MG63 (cell line): ENCODE data around the gene UCHL5. TPM values are rescaled to one million over a fixed set of nuclear protein-coding genes. Genes with fewer than 3 reads are reported as not detected.
"Not testable (repeated sequence)": the region's sequence is repeated elsewhere in the genome, so short reads cannot be mapped to it uniquely, and the experiment has no call there.

Experiments used
- DNase-seq: peaks from one replicate; pipeline ENCODE4 v3.0.0-alpha.2; 2020
- H3K27me3 ChIP-seq: fragments of 250-450 bp; sonication (Bioruptor Pico); 2 replicates; pipeline ENCODE4 v1.5.1; 2020; ENCODE audit warnings: mild to moderate bottlenecking, moderate library complexity
- H3K36me3 ChIP-seq: fragments of 250-450 bp; sonication (Bioruptor Pico); 2 replicates; pipeline ENCODE4 v1.5.1; 2020; ENCODE audit warnings: mild to moderate bottlenecking, moderate library complexity
- H3K4me3 ChIP-seq: fragments of 250-450 bp; sonication (Bioruptor Pico); 2 replicates; pipeline ENCODE4 v1.5.1; 2020; ENCODE audit warnings: mild to moderate bottlenecking, moderate library complexity
- H3K9me3 ChIP-seq: fragments of 250-450 bp; sonication (Bioruptor Pico); 2 replicates; pipeline ENCODE4 v1.5.1; 2020; ENCODE audit warnings: mild to moderate bottlenecking, moderate library complexity
- total RNA-seq: library from RNA; depleted of rRNA; stranded (reverse); fragments of >200 nt; shearing (Covaris generic); gene quantifications from 2 replicates; pipeline ENCODE4 v1.2.3, GENCODE V29; 2014; ENCODE audit warnings: low replicate concordance

Gene UCHL5
- total RNA-seq, 1 experiment from 2014 or later = 70.5 TPM

- H3K36me3 ChIP-seq = peaks cover 26% of the 10 kb centered on the region
- no peaks in the 10 kb centered on the region for H3K27me3 ChIP-seq
- H3K4me3 ChIP-seq = no peak overlapping the region
- DNase-seq = no peak
- H3K9me3 ChIP-seq = no peaks in the 10 kb centered on the region
Observed at GRCh38 chr1:193033610-193034009, 25.6 kb downstream of the UCHL5 start.

- peaks cover 34% of the 10 kb centered on the region for H3K36me3 ChIP-seq
- H3K4me3 ChIP-seq, DNase-seq, H3K27me3 ChIP-seq, H3K9me3 ChIP-seq: not testable (repeated sequence)
Observed at GRCh38 chr1:193032643-193033427, 26.3 kb downstream of the UCHL5 start.

- no peak for DNase-seq
- Histone ChIP-seq H3K27me3 (no peaks in the 10 kb centered on the region), H3K4me3 (no peak overlapping the region), H3K9me3 (no peaks in the 10 kb centered on the region), H3K36me3 (peaks cover 38% of the 10 kb centered on the region)
Observed at GRCh38 chr1:193031431-193031830, 27.7 kb downstream of the UCHL5 start.

GRCh38 chr1:193030280-193030679 is 28.9 kb downstream of the UCHL5 start:
- H3K27me3 ChIP-seq = no peaks in the 10 kb centered on the region
- no peak for DNase-seq
- no peaks in the 10 kb centered on the region for H3K9me3 ChIP-seq
- peaks cover 38% of the 10 kb centered on the region for H3K36me3 ChIP-seq
- H3K4me3 ChIP-seq = no peak overlapping the region

- Histone ChIP-seq H3K36me3 (peaks cover 43% of the 10 kb centered on the region), H3K27me3 (no peaks in the 10 kb centered on the region), H3K9me3 (no peaks in the 10 kb centered on the region), H3K4me3 (no peak overlapping the region)
- no peak for DNase-seq
Observed at GRCh38 chr1:193025218-193025617, 33.9 kb downstream of the UCHL5 start.

GRCh38 chr1:193019442-193020026 is 39.6 kb downstream of the UCHL5 start:
- Histone ChIP-seq H3K27me3 (no peaks in the 10 kb centered on the region), H3K9me3 (no peaks in the 10 kb centered on the region), H3K36me3 (peaks cover 30% of the 10 kb centered on the region), H3K4me3 (no peak overlapping the region)
- DNase-seq = no peak

GRCh38 chr1:193016788-193017187 is 42.4 kb downstream of the UCHL5 start:
- H3K27me3 ChIP-seq = no peaks in the 10 kb centered on the region
- H3K9me3 ChIP-seq = no peaks in the 10 kb centered on the region
- H3K4me3 ChIP-seq = no peak overlapping the region
- DNase-seq = no peak
- H3K36me3 ChIP-seq = peaks cover 24% of the 10 kb centered on the region

GRCh38 chr1:193014400-193014799 is 44.8 kb downstream of the UCHL5 start:
- Histone ChIP-seq H3K9me3 (no peaks in the 10 kb centered on the region), H3K36me3 (peaks cover 22% of the 10 kb centered on the region), H3K4me3 (no peak overlapping the region), H3K27me3 (no peaks in the 10 kb centered on the region)
- no peak for DNase-seq

- Histone ChIP-seq H3K27me3 (no peaks in the 10 kb centered on the region), H3K36me3 (peaks cover 22% of the 10 kb centered on the region), H3K9me3 (no peaks in the 10 kb centered on the region), H3K4me3 (no peak overlapping the region)
- DNase-seq = no peak
Observed at GRCh38 chr1:193013707-193014106, 45.5 kb downstream of the UCHL5 start.

- H3K27me3 ChIP-seq = no peaks in the 10 kb centered on the region
- H3K9me3 ChIP-seq = no peaks in the 10 kb centered on the region
- H3K36me3 ChIP-seq = peaks cover 22% of the 10 kb centered on the region
- no peak overlapping the region for H3K4me3 ChIP-seq
- no peak for DNase-seq
Observed at GRCh38 chr1:193013005-193013404, 46.2 kb downstream of the UCHL5 start.

- peaks cover 16% of the 10 kb centered on the region for H3K36me3 ChIP-seq
- no peak for DNase-seq
- H3K9me3 ChIP-seq = no peaks in the 10 kb centered on the region
- H3K4me3 ChIP-seq = no peak overlapping the region
- H3K27me3 ChIP-seq = no peaks in the 10 kb centered on the region
Observed at GRCh38 chr1:193011406-193011805, 47.8 kb downstream of the UCHL5 start.

GRCh38 chr1:193009501-193009900 is 49.7 kb downstream of the UCHL5 start:
- Histone ChIP-seq H3K9me3 (no peaks in the 10 kb centered on the region), H3K36me3 (peaks cover 13% of the 10 kb centered on the region), H3K4me3 (no peak overlapping the region), H3K27me3 (no peaks in the 10 kb centered on the region)
- no peak for DNase-seq

- Histone ChIP-seq H3K9me3 (no peaks in the 10 kb centered on the region), H3K36me3 (peaks cover 33% of the 10 kb centered on the region), H3K27me3 (no peaks in the 10 kb centered on the region), H3K4me3 (no peak overlapping the region)
- DNase-seq = no peak
Observed at GRCh38 chr1:193005785-193006184, 53.4 kb downstream of the UCHL5 start.

GRCh38 chr1:192998536-192998935 is 60.6 kb downstream of the UCHL5 start:
- H3K4me3 ChIP-seq = no peak overlapping the region
- no peak for DNase-seq
- no peaks in the 10 kb centered on the region; the same call in 1 of the 2 replicates for H3K9me3 ChIP-seq
- peaks cover 46% of the 10 kb centered on the region for H3K36me3 ChIP-seq
- H3K27me3 ChIP-seq = no peaks in the 10 kb centered on the region

GRCh38 chr1:192994141-192994540 is 65.0 kb downstream of the UCHL5 start:
- H3K4me3 ChIP-seq = no peak overlapping the region
- no peaks in the 10 kb centered on the region for H3K27me3 ChIP-seq
- no peaks in the 10 kb centered on the region for H3K9me3 ChIP-seq
- DNase-seq = no peak
- peaks cover 26% of the 10 kb centered on the region for H3K36me3 ChIP-seq

GRCh38 chr1:192993426-192994085 is 65.6 kb downstream of the UCHL5 start:
- Histone ChIP-seq H3K9me3 (no peaks in the 10 kb centered on the region), H3K36me3 (peaks cover 23% of the 10 kb centered on the region)
- DNase-seq = no peak

GRCh38 chr1:192986748-192987334 is 72.3 kb downstream of the UCHL5 start:
- H3K36me3 ChIP-seq, H3K4me3 ChIP-seq, H3K9me3 ChIP-seq, H3K27me3 ChIP-seq, DNase-seq: not testable (repeated sequence)

More at GRCh38 chr1:192993426-192994085, 65.6 kb downstream of the UCHL5 start:
- Histone ChIP-seq H3K4me3 (no peak overlapping the region), H3K27me3 (no peaks in the 10 kb centered on the region)
